Activated naive CD8-positive, alpha-beta T cell treated with anti-CD3 and anti-CD28 coated beads, Interleukin-2, amount 50 U/mL, for 24 hours (primary cell): ENCODE data around the gene CATSPERB.

Experiments
- ATAC-seq: fragments of 150-1000 bp; cut with Tn5 transposase; one replicate; pipeline ENCODE4 v1.10.0; 2021
- DNase-seq: peaks from one replicate; pipeline ENCODE4 v3.0.0; 2021
- H3K27ac Mint-ChIP-seq: one replicate; pipeline ENCODE4 v1.8.0; 2021; ENCODE audit warnings: mild to moderate bottlenecking, mixed read lengths
- H3K27me3 Mint-ChIP-seq: one replicate; pipeline ENCODE4 v1.8.0; 2021; ENCODE audit warnings: mixed read lengths
- H3K36me3 Mint-ChIP-seq: one replicate; pipeline ENCODE4 v1.8.0; 2021; ENCODE audit warnings: low read depth, mixed read lengths
- H3K4me1 Mint-ChIP-seq: one replicate; pipeline ENCODE4 v1.8.0; 2021; ENCODE audit warnings: mixed read lengths
- H3K4me3 Mint-ChIP-seq: one replicate; pipeline ENCODE4 v1.8.0; 2021; ENCODE audit warnings: mild to moderate bottlenecking, moderate library complexity, mixed read lengths
- H3K9me3 Mint-ChIP-seq: one replicate; pipeline ENCODE4 v1.8.0; 2021; ENCODE audit warnings: mixed read lengths

Gene CATSPERB

GRCh38 chr14:91731986-91732385, at the start of gene CATSPERB:
Gene CATSPERB (minus strand): TSS chr14:91732086. CDS start chr14:91729479, 2,607 bp downstream.
- Mint-ChIP-seq H3K9me3 (no peaks in the 10 kb centered on the region), H3K4me1 (peaks cover 19% of the 10 kb centered on the region), H3K36me3 (no peaks in the 10 kb centered on the region), H3K27ac (no peak within 1 kb of the TSS), H3K4me3 (no peak within 1 kb of the TSS), H3K27me3 (no peaks in the 10 kb centered on the region)
- ATAC-seq (no peak), DNase-seq (no peak)

GRCh38 chr14:91780452-91780851, 48.6 kb upstream of the CATSPERB start:
- H3K4me1 Mint-ChIP-seq = no peaks in the 10 kb centered on the region
- no peaks in the 10 kb centered on the region for H3K9me3 Mint-ChIP-seq
- H3K4me3 Mint-ChIP-seq = no peak overlapping the region
- DNase-seq (no peak), ATAC-seq (no peak)
- peaks cover 3% of the 10 kb centered on the region for H3K36me3 Mint-ChIP-seq
- no peaks in the 10 kb centered on the region for H3K27me3 Mint-ChIP-seq
- no peak overlapping the region for H3K27ac Mint-ChIP-seq

GRCh38 chr14:91778217-91778616, 46.3 kb upstream of the CATSPERB start:
- Mint-ChIP-seq H3K27ac (no peak overlapping the region), H3K36me3 (peaks cover 3% of the 10 kb centered on the region), H3K4me1 (peaks cover 10% of the 10 kb centered on the region), H3K27me3 (no peaks in the 10 kb centered on the region), H3K9me3 (no peaks in the 10 kb centered on the region), H3K4me3 (no peak overlapping the region)
- ATAC-seq = no peak
- no peak for DNase-seq

GRCh38 chr14:91774140-91775096, 42.5 kb upstream of the CATSPERB start:
- no peaks in the 10 kb centered on the region for H3K9me3 Mint-ChIP-seq
- H3K4me3 Mint-ChIP-seq = no peak overlapping the region
- DNase-seq (no peak), ATAC-seq (no peak)
- no peaks in the 10 kb centered on the region for H3K36me3 Mint-ChIP-seq
- no peaks in the 10 kb centered on the region for H3K27me3 Mint-ChIP-seq
- no peak overlapping the region for H3K27ac Mint-ChIP-seq
- peaks cover 10% of the 10 kb centered on the region for H3K4me1 Mint-ChIP-seq

GRCh38 chr14:91770185-91770584, 38.3 kb upstream of the CATSPERB start:
- Mint-ChIP-seq H3K27me3 (no peaks in the 10 kb centered on the region), H3K4me3 (no peak overlapping the region)

GRCh38 chr14:91755570-91756295, 23.8 kb upstream of the CATSPERB start:
- Mint-ChIP-seq H3K4me1 (no peaks in the 10 kb centered on the region), H3K36me3 (peaks cover 15% of the 10 kb centered on the region), H3K27me3 (no peaks in the 10 kb centered on the region), H3K9me3 (peaks cover 16% of the 10 kb centered on the region), H3K27ac (no peak overlapping the region), H3K4me3 (no peak overlapping the region)
- ATAC-seq (no peak), DNase-seq (no peak)

More at GRCh38 chr14:91770185-91770584, 38.3 kb upstream of the CATSPERB start:
- no peak for DNase-seq
- peaks cover 10% of the 10 kb centered on the region for H3K4me1 Mint-ChIP-seq
- no peak overlapping the region for H3K27ac Mint-ChIP-seq
- H3K9me3 Mint-ChIP-seq = no peaks in the 10 kb centered on the region
- ATAC-seq = no peak
- no peaks in the 10 kb centered on the region for H3K36me3 Mint-ChIP-seq

DNA sequence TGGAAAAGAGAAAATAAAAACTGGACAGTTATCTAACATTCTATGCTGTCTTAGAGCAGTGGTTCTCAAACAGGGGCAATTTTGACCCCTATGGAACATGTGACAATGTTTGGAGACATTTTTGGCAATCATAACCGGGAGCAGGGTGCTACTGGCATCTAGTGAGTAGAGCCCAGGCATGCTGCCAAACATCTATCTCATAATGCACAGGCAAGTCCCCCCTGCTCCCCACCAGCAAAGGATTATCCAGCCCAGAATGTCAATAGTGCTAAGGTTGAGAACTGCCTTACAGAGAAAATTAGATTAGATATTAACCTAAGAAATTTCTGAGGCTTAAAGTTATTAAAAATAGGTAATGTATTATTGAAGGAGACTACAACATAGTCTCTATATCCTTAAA, 22.9 kb upstream of the CATSPERB start:
- ATAC-seq = no peak
- Mint-ChIP-seq H3K4me1 (no peaks in the 10 kb centered on the region), H3K36me3 (peaks cover 8% of the 10 kb centered on the region), H3K27me3 (no peaks in the 10 kb centered on the region), H3K27ac (no peak overlapping the region), H3K9me3 (peaks cover 9% of the 10 kb centered on the region), H3K4me3 (no peak overlapping the region)
- DNase-seq = no peak

- H3K4me3 Mint-ChIP-seq = no peak overlapping the region
- H3K4me1 Mint-ChIP-seq = no peaks in the 10 kb centered on the region
- H3K36me3 Mint-ChIP-seq = peaks cover 4% of the 10 kb centered on the region
- H3K9me3 Mint-ChIP-seq = peaks cover 5% of the 10 kb centered on the region
- no peak for ATAC-seq
- H3K27ac Mint-ChIP-seq = no peak overlapping the region
- DNase-seq = no peak
- no peaks in the 10 kb centered on the region for H3K27me3 Mint-ChIP-seq
These were observed 22.3 kb upstream of the CATSPERB start for GRCh38 chr14:91754185-91754584.

GRCh38 chr14:91753501-91754128, 21.7 kb upstream of the CATSPERB start:
- H3K27ac Mint-ChIP-seq = peak overlapping the region; percentile 26
- H3K36me3 Mint-ChIP-seq = no peaks in the 10 kb centered on the region
- ATAC-seq (peak; percentile 54), DNase-seq (no peak)
- no peaks in the 10 kb centered on the region for H3K27me3 Mint-ChIP-seq
- no peaks in the 10 kb centered on the region for H3K4me1 Mint-ChIP-seq
- H3K4me3 Mint-ChIP-seq = no peak overlapping the region
- H3K9me3 Mint-ChIP-seq = no peaks in the 10 kb centered on the region

GRCh38 chr14:91752961-91753360, 21.1 kb upstream of the CATSPERB start:
- DNase-seq = no peak
- Mint-ChIP-seq H3K36me3 (no peaks in the 10 kb centered on the region), H3K27ac (peak overlapping the region; percentile 26), H3K27me3 (no peaks in the 10 kb centered on the region), H3K4me3 (no peak overlapping the region), H3K9me3 (no peaks in the 10 kb centered on the region), H3K4me1 (no peaks in the 10 kb centered on the region)
- no peak for ATAC-seq

GRCh38 chr14:91751719-91752118, 19.8 kb upstream of the CATSPERB start:
- Mint-ChIP-seq H3K27me3 (no peaks in the 10 kb centered on the region), H3K36me3 (no peaks in the 10 kb centered on the region), H3K9me3 (no peaks in the 10 kb centered on the region), H3K27ac (no peak overlapping the region), H3K4me3 (no peak overlapping the region), H3K4me1 (no peaks in the 10 kb centered on the region)
- DNase-seq (no peak), ATAC-seq (no peak)

- DNase-seq (no peak), ATAC-seq (no peak)
- no peak overlapping the region for H3K27ac Mint-ChIP-seq
- no peaks in the 10 kb centered on the region for H3K9me3 Mint-ChIP-seq
- no peaks in the 10 kb centered on the region for H3K27me3 Mint-ChIP-seq
- H3K4me1 Mint-ChIP-seq = no peaks in the 10 kb centered on the region
- no peaks in the 10 kb centered on the region for H3K36me3 Mint-ChIP-seq
- H3K4me3 Mint-ChIP-seq = no peak overlapping the region
These were observed 18.8 kb upstream of the CATSPERB start for GRCh38 chr14:91750634-91751198.

DNA sequence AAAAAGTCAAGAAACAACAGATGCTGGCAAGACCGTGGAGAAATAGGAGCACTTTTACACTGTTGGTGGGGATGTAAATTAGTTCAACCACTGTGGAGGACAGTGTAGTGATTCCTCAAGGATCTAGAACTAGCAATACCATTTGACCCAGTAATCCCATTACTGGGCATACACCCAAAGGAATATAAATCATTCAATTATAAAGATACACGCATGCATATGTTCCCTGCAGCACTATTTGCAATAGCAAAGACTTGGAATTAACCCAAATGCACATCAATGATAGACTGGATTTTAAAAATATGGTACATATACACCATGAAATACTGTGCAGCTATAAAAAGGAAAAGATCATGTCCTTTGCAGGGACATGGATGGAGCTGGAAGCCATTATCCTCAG, 18.0 kb upstream of the CATSPERB start:
- H3K27ac Mint-ChIP-seq = no peak overlapping the region
- no peak overlapping the region for H3K4me3 Mint-ChIP-seq
- DNase-seq = no peak
- no peaks in the 10 kb centered on the region for H3K4me1 Mint-ChIP-seq
- ATAC-seq = no peak
- no peaks in the 10 kb centered on the region for H3K27me3 Mint-ChIP-seq
- H3K9me3 Mint-ChIP-seq = no peaks in the 10 kb centered on the region
- H3K36me3 Mint-ChIP-seq = no peaks in the 10 kb centered on the region

DNA sequence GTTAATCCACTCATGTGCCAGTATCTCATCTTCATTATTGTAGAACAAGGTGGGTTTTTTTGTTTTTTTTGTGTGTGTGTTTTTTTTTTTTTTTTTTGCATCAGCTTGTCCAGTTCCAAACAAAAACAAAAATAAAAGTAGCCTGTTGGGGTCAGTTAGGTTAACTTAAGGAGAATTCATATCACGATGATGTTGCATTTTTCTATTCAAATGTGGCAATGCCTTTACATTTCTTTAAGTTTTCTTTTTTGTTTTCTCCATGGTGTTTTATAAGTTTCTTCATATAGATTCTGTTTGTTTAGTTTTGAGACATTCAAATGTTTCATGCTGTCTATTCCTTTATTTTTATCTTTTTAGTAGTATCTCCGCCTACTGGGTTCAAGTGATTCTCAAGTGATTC, 16.2 kb upstream of the CATSPERB start:
- Mint-ChIP-seq H3K36me3 (no peaks in the 10 kb centered on the region), H3K4me1 (no peaks in the 10 kb centered on the region), H3K27me3 (no peaks in the 10 kb centered on the region), H3K9me3 (no peaks in the 10 kb centered on the region), H3K27ac (no peak overlapping the region), H3K4me3 (no peak overlapping the region)
- DNase-seq (no peak), ATAC-seq (no peak)
